GM12878 (cell line): ENCODE data around the gene XIAP. TPM values are rescaled to one million over a fixed set of nuclear protein-coding genes. Genes with fewer than 3 reads are reported as not detected.

ENCODE experiments used
- BACH1 ChIP-seq: fragments of 450-650 bp; IDR thresholded peaks from 2 replicates; pipeline ENCODE4 v1.6.1; 2017; ENCODE audit warnings: mild to moderate bottlenecking, borderline replicate concordance
- CBFB ChIP-seq: IDR thresholded peaks from 2 replicates; pipeline ENCODE4 v1.6.1; 2016; ENCODE audit warnings: antibody characterized with exemption, low read depth
- CBX3 ChIP-seq: fragments of 200-600 bp; sonication (generic); IDR thresholded peaks from 2 replicates; pipeline ENCODE4 v1.6.1; 2016; ENCODE audit warnings: low read depth, borderline replicate concordance
- CEBPB ChIP-seq, 2 experiments: fragments of 150-350 bp in 1 of 2; IDR thresholded peaks; 2 replicates each; pipeline ENCODE4 v1.6.1; 2012 to 2014; ENCODE audit warnings: low read depth in 2 of 2, low read length in 2 of 2, borderline replicate concordance in 1 of 2, inconsistent platforms in 1 of 2
- KAT2A ChIP-seq: conservative IDR thresholded peaks from 2 replicates; pipeline ENCODE4 v1.6.1; 2011; ENCODE audit warnings: low read depth, low read length; ENCODE audit not compliant: control insufficient read depth
- KDM1A ChIP-seq: fragments of 200-600 bp; sonication (generic); IDR thresholded peaks from 2 replicates; pipeline ENCODE4 v1.6.1; 2016; ENCODE audit warnings: borderline replicate concordance
- MTA2 ChIP-seq: fragments of 450-650 bp; IDR thresholded peaks from 2 replicates; pipeline ENCODE4 v1.6.1; 2016; ENCODE audit warnings: low read depth, mild to moderate bottlenecking, moderate library complexity
- NBN ChIP-seq: fragments of 450-650 bp; IDR thresholded peaks from 2 replicates; pipeline ENCODE4 v1.6.1; 2016
- NFXL1 ChIP-seq: fragments of 450-650 bp; IDR thresholded peaks from 2 replicates; pipeline ENCODE4 v1.6.1; 2017; ENCODE audit warnings: antibody characterized with exemption, mild to moderate bottlenecking, borderline replicate concordance
- PML ChIP-seq: IDR thresholded peaks from 2 replicates; pipeline ENCODE4 v1.6.1; 2012; ENCODE audit warnings: low read length, inconsistent platforms
- RELA ChIP-seq: fragments of 450-650 bp; IDR thresholded peaks from 2 replicates; pipeline ENCODE4 v1.8.0; 2014; ENCODE audit warnings: borderline replicate concordance; ENCODE audit not compliant: partially characterized antibody
- SMC3 ChIP-seq: IDR thresholded peaks from 2 replicates; pipeline ENCODE4 v1.6.1; 2011; ENCODE audit warnings: low read length, improper control_type of control experiment, borderline replicate concordance
- SREBF2 ChIP-seq: IDR thresholded peaks from 2 replicates; pipeline ENCODE4 v1.6.1; 2012; ENCODE audit warnings: mild to moderate bottlenecking, low read length
- STAT1 ChIP-seq: fragments of 450-650 bp; conservative IDR thresholded peaks from 2 replicates; pipeline ENCODE4 v1.6.1; 2014; ENCODE audit warnings: antibody characterized with exemption, mild to moderate bottlenecking
- ZBTB40 ChIP-seq: fragments of 450-650 bp; IDR thresholded peaks from 2 replicates; pipeline ENCODE4 v1.6.1; 2016; ENCODE audit warnings: mild to moderate bottlenecking, moderate library complexity, borderline replicate concordance
- polyA plus RNA-seq, 11 experiments: library from polyadenylated mRNA; depleted of rRNA in 4 of 11; unstranded in 6 of 11; stranded (reverse) in 5 of 11; fragments of >200 nt; fragmentation: Nextera tagmentation in 4 of 11; fragmentation: Illumina TruSeq in 1 of 11; extraction: Ambion mirVana in 4 of 11; extraction: Trizol in 1 of 11; gene quantifications; 1 replicate in 1 of 11; 2 replicates in 10 of 11; pipeline versions ENCODE4 v1.2.1 to v1.2.3, GENCODE V29; 2011 to 2016; ENCODE audit warnings: inconsistent platforms in 2 of 11, missing spikeins in 2 of 11, low read depth in 1 of 11
- total RNA-seq, 4 experiments: library from RNA; depleted of rRNA in 3 of 4; stranded (reverse); fragments of >200 nt in 3 of 4; fragmentation: Illumina TruSeq in 1 of 4; extraction: Trizol in 1 of 4; gene quantifications; 2 replicates each; pipeline versions ENCODE4 v1.2.1 to v1.2.3, GENCODE V29; 2013 to 2021
- TF ChIP-seq, protein P1 (sequence below): fragments of 450-650 bp; IDR thresholded peaks from 2 replicates; pipeline ENCODE4 v1.6.1; 2017; ENCODE audit warnings: mild to moderate bottlenecking, moderate library complexity
- TF ChIP-seq, protein P2 (sequence below): IDR thresholded peaks from 2 replicates; pipeline ENCODE4 v1.6.1; 2011; ENCODE audit warnings: low read depth, mild to moderate bottlenecking, low read length, moderate library complexity, borderline replicate concordance; ENCODE audit errors: extremely low read depth
- TF ChIP-seq, protein P3 (sequence below): IDR thresholded peaks from 2 replicates; pipeline ENCODE4 v1.6.1; 2011; ENCODE audit warnings: low read depth, low read length, improper control_type of control experiment, borderline replicate concordance

XIAP gene
- total and polyA plus RNA-seq, 10 of the 15 experiments (the other 5 are each of a cell fraction or from before 2014, with no cell fraction given), result 3.3 to 21.1 (median 14.5) TPM

DNA sequence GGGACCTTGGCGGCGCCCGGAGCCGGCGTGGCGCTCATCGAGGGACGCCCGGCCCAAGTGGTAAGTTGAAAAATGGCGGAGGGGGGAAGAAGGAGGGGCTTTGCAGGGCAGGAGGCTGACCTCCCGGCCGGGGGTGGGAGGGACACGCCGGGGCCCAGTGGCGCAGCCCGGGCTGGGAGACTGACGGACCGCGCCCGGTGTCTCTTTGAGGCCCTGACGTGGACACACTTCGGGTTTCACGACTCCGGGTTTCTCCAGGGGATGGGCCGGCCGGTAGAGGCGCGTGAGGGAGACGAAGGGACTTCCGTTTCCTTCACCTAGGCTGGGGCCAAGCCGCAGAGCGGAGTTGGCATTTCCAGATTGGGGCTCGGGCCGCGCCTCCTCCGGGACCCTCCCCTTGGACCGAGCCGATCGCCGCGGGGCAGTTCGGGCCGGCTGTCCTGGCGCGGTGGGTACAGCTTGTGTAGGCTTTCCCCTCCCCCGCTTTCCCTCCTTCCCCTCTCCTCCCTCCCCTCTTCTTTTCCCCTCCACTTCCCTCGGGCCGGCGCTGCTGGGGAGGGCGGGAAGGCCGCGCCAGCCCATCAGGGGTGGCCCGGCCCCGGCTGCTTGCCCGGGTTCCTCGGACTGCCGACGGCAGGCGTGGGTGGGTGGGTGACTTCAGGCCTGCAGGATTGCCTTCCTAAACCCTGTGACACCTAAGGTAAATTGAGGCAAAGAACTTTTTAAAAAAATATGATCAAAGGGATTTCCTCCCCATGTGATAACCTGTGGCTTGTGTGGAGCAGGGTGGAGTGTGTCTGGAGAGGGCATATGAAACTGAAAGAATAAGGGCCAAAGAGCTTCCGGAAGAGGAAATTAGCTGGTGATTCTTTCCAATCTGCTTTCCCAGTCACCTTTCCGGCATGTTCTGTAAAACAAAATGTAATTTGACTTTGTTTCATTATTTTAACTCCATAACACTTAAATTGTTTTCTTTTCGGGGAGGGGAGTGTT lies at the start of gene XIAP (continued):
- 0 out of 2 replicates have a peak, but pooled peaks have one; percentile 26 for TF ChIP-seq ZBTB40
- no peak for TF ChIP-seq SMC3
- no peak for TF ChIP-seq RELA
- TF ChIP-seq NFXL1, result no peak
- TF ChIP-seq MTA2, result no peak
- TF ChIP-seq KAT2A, result no peak
- TF ChIP-seq NBN, result no peak
- no peak for TF ChIP-seq BACH1
- TF ChIP-seq, protein P1, sequence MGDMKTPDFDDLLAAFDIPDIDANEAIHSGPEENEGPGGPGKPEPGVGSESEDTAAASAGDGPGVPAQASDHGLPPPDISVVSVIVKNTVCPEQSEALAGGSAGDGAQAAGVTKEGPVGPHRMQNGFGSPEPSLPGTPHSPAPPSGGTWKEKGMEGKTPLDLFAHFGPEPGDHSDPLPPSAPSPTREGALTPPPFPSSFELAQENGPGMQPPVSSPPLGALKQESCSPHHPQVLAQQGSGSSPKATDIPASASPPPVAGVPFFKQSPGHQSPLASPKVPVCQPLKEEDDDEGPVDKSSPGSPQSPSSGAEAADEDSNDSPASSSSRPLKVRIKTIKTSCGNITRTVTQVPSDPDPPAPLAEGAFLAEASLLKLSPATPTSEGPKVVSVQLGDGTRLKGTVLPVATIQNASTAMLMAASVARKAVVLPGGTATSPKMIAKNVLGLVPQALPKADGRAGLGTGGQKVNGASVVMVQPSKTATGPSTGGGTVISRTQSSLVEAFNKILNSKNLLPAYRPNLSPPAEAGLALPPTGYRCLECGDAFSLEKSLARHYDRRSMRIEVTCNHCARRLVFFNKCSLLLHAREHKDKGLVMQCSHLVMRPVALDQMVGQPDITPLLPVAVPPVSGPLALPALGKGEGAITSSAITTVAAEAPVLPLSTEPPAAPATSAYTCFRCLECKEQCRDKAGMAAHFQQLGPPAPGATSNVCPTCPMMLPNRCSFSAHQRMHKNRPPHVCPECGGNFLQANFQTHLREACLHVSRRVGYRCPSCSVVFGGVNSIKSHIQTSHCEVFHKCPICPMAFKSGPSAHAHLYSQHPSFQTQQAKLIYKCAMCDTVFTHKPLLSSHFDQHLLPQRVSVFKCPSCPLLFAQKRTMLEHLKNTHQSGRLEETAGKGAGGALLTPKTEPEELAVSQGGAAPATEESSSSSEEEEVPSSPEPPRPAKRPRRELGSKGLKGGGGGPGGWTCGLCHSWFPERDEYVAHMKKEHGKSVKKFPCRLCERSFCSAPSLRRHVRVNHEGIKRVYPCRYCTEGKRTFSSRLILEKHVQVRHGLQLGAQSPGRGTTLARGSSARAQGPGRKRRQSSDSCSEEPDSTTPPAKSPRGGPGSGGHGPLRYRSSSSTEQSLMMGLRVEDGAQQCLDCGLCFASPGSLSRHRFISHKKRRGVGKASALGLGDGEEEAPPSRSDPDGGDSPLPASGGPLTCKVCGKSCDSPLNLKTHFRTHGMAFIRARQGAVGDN, result no peak
- TF ChIP-seq, protein P2, sequence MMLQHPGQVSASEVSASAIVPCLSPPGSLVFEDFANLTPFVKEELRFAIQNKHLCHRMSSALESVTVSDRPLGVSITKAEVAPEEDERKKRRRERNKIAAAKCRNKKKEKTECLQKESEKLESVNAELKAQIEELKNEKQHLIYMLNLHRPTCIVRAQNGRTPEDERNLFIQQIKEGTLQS, result no peak
- TF ChIP-seq CBX3, result no peak
- TF ChIP-seq KDM1A, result no peak
- no peak for TF ChIP-seq CEBPB (IDR thresholded peaks at IDR 0.05; ENCODE audit: borderline replicate concordance in 1 of 2, low read depth in 2 of 2, low read length in 2 of 2)
- TF ChIP-seq, protein P3, sequence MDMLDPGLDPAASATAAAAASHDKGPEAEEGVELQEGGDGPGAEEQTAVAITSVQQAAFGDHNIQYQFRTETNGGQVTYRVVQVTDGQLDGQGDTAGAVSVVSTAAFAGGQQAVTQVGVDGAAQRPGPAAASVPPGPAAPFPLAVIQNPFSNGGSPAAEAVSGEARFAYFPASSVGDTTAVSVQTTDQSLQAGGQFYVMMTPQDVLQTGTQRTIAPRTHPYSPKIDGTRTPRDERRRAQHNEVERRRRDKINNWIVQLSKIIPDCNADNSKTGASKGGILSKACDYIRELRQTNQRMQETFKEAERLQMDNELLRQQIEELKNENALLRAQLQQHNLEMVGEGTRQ, result no peak
- no peak for TF ChIP-seq STAT1
- peak; percentile 49; the same call in 1 of the 2 replicates for TF ChIP-seq PML
- peak; percentile 26; the same call in 1 of the 2 replicates for TF ChIP-seq CBFB
- TF ChIP-seq SREBF2, result no peak
